ENCODE results near the gene RAB37. TPM values are rescaled to one million over a fixed set of nuclear protein-coding genes. Genes with fewer than 3 reads are reported as not detected.
A peak's percentile ranks its signal among the peaks of the same experiment; 100 is the strongest.

The RAB37 gene
- total and polyA plus RNA-seq, 2 of the 13 experiments (the other 11 are each of a cell fraction or from before 2014, with no cell fraction given): 0.91 to 3.7 TPM

DNA sequence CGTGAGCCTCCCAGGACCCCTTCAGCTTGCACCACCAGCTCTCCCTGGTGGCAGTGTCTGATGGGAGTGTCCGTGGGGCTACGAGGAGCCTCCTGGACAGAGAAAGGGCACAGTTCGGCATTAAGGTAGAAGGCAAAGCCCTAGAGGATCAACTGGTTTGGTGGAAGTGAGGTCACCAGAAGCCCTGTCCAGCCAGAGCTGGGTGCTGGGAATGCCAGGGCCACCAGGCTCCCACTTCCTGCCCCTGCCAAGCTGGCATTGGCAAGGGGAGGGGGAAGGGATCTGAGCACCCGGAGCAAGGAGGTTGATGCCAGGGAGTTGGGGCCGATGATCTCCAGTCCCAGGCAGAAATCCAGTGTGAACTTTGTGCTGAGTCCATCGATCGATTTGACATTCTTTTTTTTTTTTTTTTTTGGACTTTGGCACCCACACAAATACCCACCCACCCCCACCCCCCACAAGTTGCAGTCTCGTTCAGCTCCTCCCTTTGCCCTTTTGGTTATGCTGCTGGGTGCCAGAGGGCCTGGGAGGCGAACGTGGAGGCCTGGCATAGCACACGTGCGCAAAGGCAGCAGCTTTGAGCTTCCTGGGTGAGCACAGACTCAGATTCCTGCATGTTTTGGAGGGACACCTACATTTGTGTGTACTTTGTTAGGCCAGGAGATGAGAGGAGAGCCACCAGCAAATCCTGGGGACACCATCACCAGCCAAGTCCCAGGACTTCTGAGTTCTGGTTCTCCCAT lies 13.4 kb downstream of the RAB37 start (continued):
- no peak for TF ChIP-seq ZNF572 (CRISPR knock-in tag; IDR thresholded peaks at IDR 0.05)
- peak; percentile 93 for TF ChIP-seq BHLHE40 (IDR thresholded peaks at IDR 0.05; ENCODE audit: low read length)
- no peak for TF ChIP-seq WIZ (CRISPR knock-in tag; IDR thresholded peaks at IDR 0.05)
- peak; percentile 42; the same call in 1 of the 2 replicates for TF ChIP-seq ZNF546 (CRISPR knock-in tag; conservative IDR thresholded peaks at IDR 0.05)
- no peak for TF ChIP-seq FOSL1 (CRISPR knock-in tag; IDR thresholded peaks at IDR 0.05; ENCODE audit: borderline replicate concordance)
- peak; percentile 73; the same call in 1 of the 2 replicates for TF ChIP-seq KAT2B (IDR thresholded peaks at IDR 0.05; ENCODE audit: borderline replicate concordance, low read depth, low read length)
- TF ChIP-seq TOPORS (CRISPR knock-in tag; IDR thresholded peaks at IDR 0.05): peak; percentile 68; the same call in 1 of the 2 replicates
- TF ChIP-seq YEATS4 (CRISPR knock-in tag; IDR thresholded peaks at IDR 0.05; ENCODE audit: borderline replicate concordance): peak; percentile 83
- TF ChIP-seq, protein P1, sequence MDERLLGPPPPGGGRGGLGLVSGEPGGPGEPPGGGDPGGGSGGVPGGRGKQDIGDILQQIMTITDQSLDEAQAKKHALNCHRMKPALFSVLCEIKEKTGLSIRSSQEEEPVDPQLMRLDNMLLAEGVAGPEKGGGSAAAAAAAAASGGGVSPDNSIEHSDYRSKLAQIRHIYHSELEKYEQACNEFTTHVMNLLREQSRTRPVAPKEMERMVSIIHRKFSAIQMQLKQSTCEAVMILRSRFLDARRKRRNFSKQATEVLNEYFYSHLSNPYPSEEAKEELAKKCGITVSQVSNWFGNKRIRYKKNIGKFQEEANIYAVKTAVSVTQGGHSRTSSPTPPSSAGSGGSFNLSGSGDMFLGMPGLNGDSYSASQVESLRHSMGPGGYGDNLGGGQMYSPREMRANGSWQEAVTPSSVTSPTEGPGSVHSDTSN (CRISPR knock-in tag; IDR thresholded peaks at IDR 0.05): 0 out of 2 replicates have a peak, but pooled peaks have one; percentile 19
- no peak for TF ChIP-seq SP1 (IDR thresholded peaks at IDR 0.05)
- peak; percentile 17; the same call in 1 of the 2 replicates for TF ChIP-seq SP1 (CRISPR knock-in tag; IDR thresholded peaks at IDR 0.05)
- TF ChIP-seq MAF1 (CRISPR knock-in tag; IDR thresholded peaks at IDR 0.05; ENCODE audit: borderline replicate concordance): no peak
- no peak for TF ChIP-seq ZNF547 (CRISPR knock-in tag; IDR thresholded peaks at IDR 0.05)
- peak; percentile 83; the same call in 1 of the 2 replicates for TF ChIP-seq ZNF30 (CRISPR knock-in tag; IDR thresholded peaks at IDR 0.05)
- no peak for TF ChIP-seq ZNF737 (CRISPR knock-in tag; IDR thresholded peaks at IDR 0.05; ENCODE audit: borderline replicate concordance)
- TF ChIP-seq, protein P2, sequence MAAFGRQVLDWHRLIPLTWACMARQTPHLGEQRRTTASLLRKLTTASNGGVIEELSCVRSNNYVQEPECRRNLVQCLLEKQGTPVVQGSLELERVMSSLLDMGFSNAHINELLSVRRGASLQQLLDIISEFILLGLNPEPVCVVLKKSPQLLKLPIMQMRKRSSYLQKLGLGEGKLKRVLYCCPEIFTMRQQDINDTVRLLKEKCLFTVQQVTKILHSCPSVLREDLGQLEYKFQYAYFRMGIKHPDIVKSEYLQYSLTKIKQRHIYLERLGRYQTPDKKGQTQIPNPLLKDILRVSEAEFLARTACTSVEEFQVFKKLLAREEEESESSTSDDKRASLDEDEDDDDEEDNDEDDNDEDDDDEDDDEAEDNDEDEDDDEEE (CRISPR knock-in tag; IDR thresholded peaks at IDR 0.05): peak; percentile 38; the same call in 1 of the 2 replicates
- no peak; the same call in 1 of the 2 replicates for TF ChIP-seq SP2 (CRISPR knock-in tag; IDR thresholded peaks at IDR 0.05)
- TF ChIP-seq, protein P3, sequence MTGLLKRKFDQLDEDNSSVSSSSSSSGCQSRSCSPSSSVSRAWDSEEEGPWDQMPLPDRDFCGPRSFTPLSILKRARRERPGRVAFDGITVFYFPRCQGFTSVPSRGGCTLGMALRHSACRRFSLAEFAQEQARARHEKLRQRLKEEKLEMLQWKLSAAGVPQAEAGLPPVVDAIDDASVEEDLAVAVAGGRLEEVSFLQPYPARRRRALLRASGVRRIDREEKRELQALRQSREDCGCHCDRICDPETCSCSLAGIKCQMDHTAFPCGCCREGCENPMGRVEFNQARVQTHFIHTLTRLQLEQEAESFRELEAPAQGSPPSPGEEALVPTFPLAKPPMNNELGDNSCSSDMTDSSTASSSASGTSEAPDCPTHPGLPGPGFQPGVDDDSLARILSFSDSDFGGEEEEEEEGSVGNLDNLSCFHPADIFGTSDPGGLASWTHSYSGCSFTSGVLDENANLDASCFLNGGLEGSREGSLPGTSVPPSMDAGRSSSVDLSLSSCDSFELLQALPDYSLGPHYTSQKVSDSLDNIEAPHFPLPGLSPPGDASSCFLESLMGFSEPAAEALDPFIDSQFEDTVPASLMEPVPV (CRISPR knock-in tag; IDR thresholded peaks at IDR 0.05): no peak
- TF ChIP-seq RARA (CRISPR knock-in tag; IDR thresholded peaks at IDR 0.05): peak; percentile 81
- TF ChIP-seq ZFP36L1 (CRISPR knock-in tag; IDR thresholded peaks at IDR 0.05): no peak
- 0 out of 2 replicates have a peak, but pooled peaks have one; percentile 67 for TF ChIP-seq SMAD9 (CRISPR knock-in tag; IDR thresholded peaks at IDR 0.05)
- TF ChIP-seq ZNF775 (CRISPR knock-in tag; IDR thresholded peaks at IDR 0.05; ENCODE audit: borderline replicate concordance): no peak; the same call in 1 of the 2 replicates
- no peak for TF ChIP-seq ARNT (IDR thresholded peaks at IDR 0.05)
- peak; percentile 19 for TF ChIP-seq CCAR2 (optimal IDR thresholded peaks at IDR 0.05; ENCODE audit: low read depth, low read length)
- no peak for TF ChIP-seq ZNF382 (CRISPR knock-in tag; IDR thresholded peaks at IDR 0.05; ENCODE audit: borderline replicate concordance)
- TF ChIP-seq, protein P4, sequence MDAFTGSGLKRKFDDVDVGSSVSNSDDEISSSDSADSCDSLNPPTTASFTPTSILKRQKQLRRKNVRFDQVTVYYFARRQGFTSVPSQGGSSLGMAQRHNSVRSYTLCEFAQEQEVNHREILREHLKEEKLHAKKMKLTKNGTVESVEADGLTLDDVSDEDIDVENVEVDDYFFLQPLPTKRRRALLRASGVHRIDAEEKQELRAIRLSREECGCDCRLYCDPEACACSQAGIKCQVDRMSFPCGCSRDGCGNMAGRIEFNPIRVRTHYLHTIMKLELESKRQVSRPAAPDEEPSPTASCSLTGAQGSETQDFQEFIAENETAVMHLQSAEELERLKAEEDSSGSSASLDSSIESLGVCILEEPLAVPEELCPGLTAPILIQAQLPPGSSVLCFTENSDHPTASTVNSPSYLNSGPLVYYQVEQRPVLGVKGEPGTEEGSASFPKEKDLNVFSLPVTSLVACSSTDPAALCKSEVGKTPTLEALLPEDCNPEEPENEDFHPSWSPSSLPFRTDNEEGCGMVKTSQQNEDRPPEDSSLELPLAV (CRISPR knock-in tag; conservative IDR thresholded peaks at IDR 0.05; ENCODE audit: low read depth): no peak

Measured in HepG2 (cell line).